ENCODE measurements around the gene FGFR1OP2.

FGFR1OP2 gene

GRCh38 chr12:27008081-27008480 lies 69.8 kb downstream of the FGFR1OP2 start:
- ChIA-PET POLR2A (no interaction called here), CTCF (no interaction called here)
- H3K27ac ChIP-seq (ENCODE audit: extremely low read depth, low read depth, low read length): no peak overlapping the region
- H3K4me1 ChIP-seq (ENCODE audit: control insufficient read depth, insufficient read depth, low read length): peaks cover 16% of the 10 kb centered on the region; the same call in 1 of the 2 replicates
- no peak overlapping the region for H3K4me3 ChIP-seq (ENCODE audit: low read depth, low read length)
- no peaks in the 10 kb centered on the region for H3K9me3 ChIP-seq (ENCODE audit: control insufficient read depth, insufficient read depth, low read depth, low read length)
- no peaks in the 10 kb centered on the region for H3K36me3 ChIP-seq (ENCODE audit: control insufficient read depth in 2 of 2, insufficient read depth in 1 of 2, low read length in 2 of 2)
- TF ChIP-seq ZNF664 (tag by site-specific recombination; IDR thresholded peaks at IDR 0.05): 0 out of 2 replicates have a peak, but pooled peaks have one; percentile 36
- no peak for TF ChIP-seq PRDM2 (tag by site-specific recombination; IDR thresholded peaks at IDR 0.05; ENCODE audit: borderline replicate concordance)
- TF ChIP-seq ZNF223 (tag by site-specific recombination; IDR thresholded peaks at IDR 0.05): no peak
- no peak for TF ChIP-seq ZNF776 (tag by site-specific recombination; IDR thresholded peaks at IDR 0.05; ENCODE audit: borderline replicate concordance)

- ChIA-PET CTCF (interaction anchor here (0.6 to 1.6 kb wide), 6 partner anchors 8 to 643 kb away, joined by 3 to 7 read pairs (median 4); no protein-coding TSS in a partner anchor), POLR2A (no interaction called here)
- no peaks in the 10 kb centered on the region for H3K36me3 ChIP-seq (ENCODE audit: control insufficient read depth in 2 of 2, insufficient read depth in 1 of 2, low read length in 2 of 2)
- peaks cover 10% of the 10 kb centered on the region; the same call in 1 of the 2 replicates for H3K4me1 ChIP-seq (ENCODE audit: control insufficient read depth, insufficient read depth, low read length)
- H3K9me3 ChIP-seq (ENCODE audit: control insufficient read depth, insufficient read depth, low read depth, low read length): no peaks in the 10 kb centered on the region
- TF ChIP-seq ZNF654 (tag by site-specific recombination; IDR thresholded peaks at IDR 0.05; ENCODE audit: low read depth) (peak; percentile 26; the same call in 1 of the 2 replicates), ZBTB7A (tag by site-specific recombination; IDR thresholded peaks at IDR 0.05; ENCODE audit: low read depth) (no peak), CTCF (tag by site-specific recombination; IDR thresholded peaks at IDR 0.05) (0 out of 2 replicates have a peak, but pooled peaks have one; percentile 17), ZNF335 (tag by site-specific recombination; conservative IDR thresholded peaks at IDR 0.05) (peak; percentile 75), ZNF664 (tag by site-specific recombination; IDR thresholded peaks at IDR 0.05) (peak; percentile 11; the same call in 1 of the 2 replicates), ZNF366 (tag by site-specific recombination; conservative IDR thresholded peaks at IDR 0.05) (0 out of 2 replicates have a peak, but pooled peaks have one; percentile 15), ZBTB21 (tag by site-specific recombination; IDR thresholded peaks at IDR 0.05) (no peak)
- H3K27ac ChIP-seq (ENCODE audit: extremely low read depth, low read depth, low read length): no peak overlapping the region
- H3K4me3 ChIP-seq (ENCODE audit: low read depth, low read length): no peak overlapping the region
Observed at GRCh38 chr12:27009881-27010301, 71.6 kb downstream of the FGFR1OP2 start.

GRCh38 chr12:27012239-27012981 lies 74.1 kb downstream of the FGFR1OP2 start:
- ChIA-PET CTCF (interaction anchor here (0.7 to 5.8 kb wide), 4 partner anchors 10 to 970 kb away, joined by 3 to 65 read pairs (median 4); no protein-coding TSS in a partner anchor), POLR2A (interaction anchor here (0.7 to 1.0 kb wide), 3 partner anchors 20 to 180 kb away, joined by 3 to 7 read pairs (median 5); no protein-coding TSS in a partner anchor)
- Histone ChIP-seq H3K4me3 (ENCODE audit: low read depth, low read length) (no peak overlapping the region), H3K9me3 (ENCODE audit: control insufficient read depth, insufficient read depth, low read depth, low read length) (no peaks in the 10 kb centered on the region), H3K36me3 (ENCODE audit: control insufficient read depth in 2 of 2, insufficient read depth in 1 of 2, low read length in 2 of 2) (no peaks in the 10 kb centered on the region), H3K4me1 (ENCODE audit: control insufficient read depth, insufficient read depth, low read length) (peaks cover 6% of the 10 kb centered on the region; the same call in 1 of the 2 replicates), H3K27ac (ENCODE audit: extremely low read depth, low read depth, low read length) (no peak overlapping the region)
- TF ChIP-seq PRDM10 (tag by site-specific recombination; IDR thresholded peaks at IDR 0.05) (peak; percentile 56), ZNF362 (tag by site-specific recombination; IDR thresholded peaks at IDR 0.05) (peak; percentile 78; the same call in 1 of the 2 replicates), ZNF610 (tag by site-specific recombination; IDR thresholded peaks at IDR 0.05; ENCODE audit: borderline replicate concordance) (no peak), SP3 (tag by site-specific recombination; IDR thresholded peaks at IDR 0.05) (no peak), ZNF311 (tag by site-specific recombination; IDR thresholded peaks at IDR 0.05; ENCODE audit: borderline replicate concordance) (no peak), KLF1 (tag by site-specific recombination; IDR thresholded peaks at IDR 0.05) (peak; percentile 44)
